Upper lobe of left lung (tissue), 6 donors: Measurements from ENCODE around the gene ANXA10. TPM values are rescaled to one million over a fixed set of nuclear protein-coding genes. Genes with fewer than 3 reads are reported as not detected.

Source experiments
- ATAC-seq, 2 donors: fragments of 200-7000 bp; cut with Tn5 transposase; one replicate each; pipeline ENCODE4 v1.9.1; 2022; ENCODE audit warnings: mild to moderate bottlenecking in 2 of 2, moderate library complexity in 2 of 2; ENCODE audit not compliant: low FRiP score in 2 of 2
- DNase-seq, 2 donors: peaks; one replicate each; pipeline ENCODE4 v3.0.0-alpha.2; 2019 to 2020
- H3K27ac ChIP-seq, 4 donors: fragments of 200-600 bp; sonication (generic); one replicate each; pipeline ENCODE4 v1.5.1; 2016 to 2019
- H3K27me3 ChIP-seq, 4 donors: fragments of 200-600 bp; sonication (generic); one replicate each; pipeline ENCODE4 v1.5.1; 2017 to 2019
- H3K36me3 ChIP-seq, 4 donors: fragments of 200-600 bp; sonication (generic); one replicate each; pipeline ENCODE4 v1.5.1; 2016 to 2019
- H3K4me1 ChIP-seq, 4 donors: fragments of 200-600 bp; sonication (generic); one replicate each; pipeline ENCODE4 v1.5.1; 2018 to 2019
- H3K4me3 ChIP-seq, 4 donors: fragments of 200-600 bp; sonication (generic); one replicate each; pipeline ENCODE4 v1.5.1; 2017 to 2019; ENCODE audit warnings: mild to moderate bottlenecking in 2 of 4, moderate library complexity in 1 of 4
- H3K9me3 ChIP-seq, 4 donors: fragments of 200-600 bp; sonication (generic); one replicate each; pipeline ENCODE4 v1.5.1; 2018 to 2019
- EP300 ChIP-seq, 4 donors: sonication (generic); formaldehyde crosslinking; IDR thresholded peaks; one replicate each; pipeline ENCODE4 v1.5.1; 2017; ENCODE audit warnings: antibody characterized with exemption in 4 of 4, control low read depth in 2 of 4
- POLR2A ChIP-seq, 4 donors: fragments of 450-650 bp; IDR thresholded peaks; one replicate each; pipeline ENCODE4 v1.5.1; 2016 to 2017; ENCODE audit warnings: antibody characterized with exemption in 4 of 4, mild to moderate bottlenecking in 2 of 4
- POLR2AphosphoS5 ChIP-seq, 2 donors: sonication (generic); formaldehyde crosslinking; IDR thresholded peaks; one replicate each; pipeline ENCODE4 v1.5.1; 2017; ENCODE audit warnings: antibody characterized with exemption in 2 of 2
- WGBS, 2 donors: methylation state at CpG; one replicate each; pipeline ENCODE4 v1.1.5; 2017 to 2018; 5-methylcytosine and 5-hydroxymethylcytosine counted together
- total RNA-seq, 6 donors: library from RNA; depleted of rRNA in 4 of 6; stranded (reverse); fragments of >200 nt in 4 of 6; gene quantifications; one replicate each; pipeline versions ENCODE4 v1.1.0 to v1.2.1, GENCODE V29; 2016 to 2021
- TF ChIP-seq, protein P1 (sequence below), 6 experiments: fragments of 450-650 bp in 4 of 6; fragments of 200-600 bp in 2 of 6; sonication (generic) in 2 of 6; IDR thresholded peaks; one replicate each; pipeline ENCODE4 v1.5.1; 2016 to 2019; ENCODE audit warnings: antibody characterized with exemption in 6 of 6
- donor health status: DM: no; HTN: no; CAD: no; lungs with moderate emphysema.
- donor health status: DM: no; HTN: yes; CAD: no; lungs with severe emphysema.

Gene ANXA10
- total RNA-seq, 6 donors from 2014 or later = not detected

- Histone ChIP-seq H3K36me3 (no peaks in the 10 kb centered on the region), H3K4me1 (no peaks in the 10 kb centered on the region), H3K9me3 (no peaks in the 10 kb centered on the region), H3K27me3 (no peaks in the 10 kb centered on the region), H3K27ac (no peak overlapping the region), H3K4me3 (no peak overlapping the region)
- no peak for TF ChIP-seq POLR2A (IDR thresholded peaks at IDR 0.05)
- TF ChIP-seq, protein P1, sequence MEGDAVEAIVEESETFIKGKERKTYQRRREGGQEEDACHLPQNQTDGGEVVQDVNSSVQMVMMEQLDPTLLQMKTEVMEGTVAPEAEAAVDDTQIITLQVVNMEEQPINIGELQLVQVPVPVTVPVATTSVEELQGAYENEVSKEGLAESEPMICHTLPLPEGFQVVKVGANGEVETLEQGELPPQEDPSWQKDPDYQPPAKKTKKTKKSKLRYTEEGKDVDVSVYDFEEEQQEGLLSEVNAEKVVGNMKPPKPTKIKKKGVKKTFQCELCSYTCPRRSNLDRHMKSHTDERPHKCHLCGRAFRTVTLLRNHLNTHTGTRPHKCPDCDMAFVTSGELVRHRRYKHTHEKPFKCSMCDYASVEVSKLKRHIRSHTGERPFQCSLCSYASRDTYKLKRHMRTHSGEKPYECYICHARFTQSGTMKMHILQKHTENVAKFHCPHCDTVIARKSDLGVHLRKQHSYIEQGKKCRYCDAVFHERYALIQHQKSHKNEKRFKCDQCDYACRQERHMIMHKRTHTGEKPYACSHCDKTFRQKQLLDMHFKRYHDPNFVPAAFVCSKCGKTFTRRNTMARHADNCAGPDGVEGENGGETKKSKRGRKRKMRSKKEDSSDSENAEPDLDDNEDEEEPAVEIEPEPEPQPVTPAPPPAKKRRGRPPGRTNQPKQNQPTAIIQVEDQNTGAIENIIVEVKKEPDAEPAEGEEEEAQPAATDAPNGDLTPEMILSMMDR (IDR thresholded peaks at IDR 0.05) = no peak
- TF ChIP-seq POLR2AphosphoS5 (IDR thresholded peaks at IDR 0.05) = no peak
- TF ChIP-seq EP300 (IDR thresholded peaks at IDR 0.05) = no peak
- 74 to 90% methylated on average over 1 of the region's 1 CpG for WGBS, 2 donors
- ATAC-seq (no peak), DNase-seq (no peak)
Observed at GRCh38 chr4:168059251-168059650, 33.1 kb upstream of the ANXA10 start.

- Histone ChIP-seq H3K27me3 (no peaks in the 10 kb centered on the region), H3K9me3 (no peaks in the 10 kb centered on the region), H3K4me3 (no peak overlapping the region), H3K36me3 (no peaks in the 10 kb centered on the region), H3K4me1 (no peaks in the 10 kb centered on the region), H3K27ac (no peak overlapping the region)
- WGBS, 2 donors = 74 to 82% methylated on average over 4 of the region's 4 CpGs
- TF ChIP-seq POLR2A (IDR thresholded peaks at IDR 0.05) (no peak), EP300 (IDR thresholded peaks at IDR 0.05) (no peak), POLR2AphosphoS5 (IDR thresholded peaks at IDR 0.05) (no peak)
- TF ChIP-seq, protein P1 (IDR thresholded peaks at IDR 0.05) = no peak
- DNase-seq (no peak), ATAC-seq (no peak)
Observed at GRCh38 chr4:168063031-168063430, 29.3 kb upstream of the ANXA10 start.

DNA sequence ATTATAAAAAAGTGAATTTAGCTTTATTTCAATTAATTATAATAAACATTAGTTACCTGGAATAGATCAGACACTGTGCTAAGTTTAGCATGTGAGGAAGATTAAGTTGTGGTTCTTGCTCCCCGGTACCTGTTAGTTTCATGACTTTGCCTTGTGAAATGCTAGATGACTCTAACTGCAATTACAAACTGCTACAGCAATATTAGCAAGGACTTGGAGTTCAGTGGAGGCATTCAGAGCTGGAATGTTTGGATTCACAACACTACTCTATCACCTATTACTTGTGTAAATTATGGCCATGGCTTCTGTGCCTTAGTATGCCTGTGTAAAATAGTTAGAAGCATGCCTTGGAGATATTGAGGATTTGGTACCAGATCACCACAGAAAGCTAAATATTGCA, 21.4 kb upstream of the ANXA10 start:
- no peak overlapping the region for H3K27ac ChIP-seq
- 83 to 96% methylated on average over 1 of the region's 1 CpG for WGBS, 2 donors
- H3K27me3 ChIP-seq = no peaks in the 10 kb centered on the region
- DNase-seq (no peak), ATAC-seq (no peak)
- TF ChIP-seq POLR2A (IDR thresholded peaks at IDR 0.05) (no peak), EP300 (IDR thresholded peaks at IDR 0.05) (no peak), POLR2AphosphoS5 (IDR thresholded peaks at IDR 0.05) (no peak)
- TF ChIP-seq, protein P1 (IDR thresholded peaks at IDR 0.05) = no peak
- H3K4me1 ChIP-seq = no peaks in the 10 kb centered on the region
- no peak overlapping the region for H3K4me3 ChIP-seq
- no peaks in the 10 kb centered on the region for H3K36me3 ChIP-seq
- H3K9me3 ChIP-seq = no peaks in the 10 kb centered on the region

- H3K27ac ChIP-seq = no peak overlapping the region
- DNase-seq (no peak), ATAC-seq (no peak)
- H3K36me3 ChIP-seq = no peaks in the 10 kb centered on the region
- no peaks in the 10 kb centered on the region for H3K27me3 ChIP-seq
- H3K4me3 ChIP-seq = no peak overlapping the region
- TF ChIP-seq POLR2A (IDR thresholded peaks at IDR 0.05) (no peak), EP300 (IDR thresholded peaks at IDR 0.05) (no peak), POLR2AphosphoS5 (IDR thresholded peaks at IDR 0.05) (no peak)
- TF ChIP-seq, protein P1 (IDR thresholded peaks at IDR 0.05) = no peak
- H3K4me1 ChIP-seq = no peaks in the 10 kb centered on the region
- H3K9me3 ChIP-seq = no peaks in the 10 kb centered on the region
- 83 to 86% methylated on average over 2 of the region's 2 CpGs for WGBS, 2 donors
Observed at GRCh38 chr4:168071304-168071703, 21.0 kb upstream of the ANXA10 start.

DNA sequence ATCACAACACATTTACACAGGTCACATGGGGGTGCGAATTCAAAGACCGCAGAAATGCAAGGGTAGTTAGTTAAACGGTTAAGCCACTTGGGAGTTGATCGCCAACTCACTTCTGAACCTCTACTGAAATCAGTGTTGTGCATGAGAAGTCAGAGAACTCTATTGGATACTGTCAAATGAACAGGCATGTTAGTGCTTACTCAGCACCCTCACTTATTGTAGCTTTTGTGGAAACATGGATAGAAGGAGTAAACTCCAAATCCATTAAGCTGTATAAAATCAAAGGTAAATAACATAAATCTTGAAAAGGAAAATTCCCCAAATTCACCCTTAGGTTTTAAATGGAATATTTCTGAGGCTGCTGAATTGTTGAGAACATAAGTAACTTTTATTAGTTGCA, 17.5 kb upstream of the ANXA10 start:
- TF ChIP-seq, protein P1 (IDR thresholded peaks at IDR 0.05) = no peak
- TF ChIP-seq EP300 (IDR thresholded peaks at IDR 0.05) (no peak), POLR2AphosphoS5 (IDR thresholded peaks at IDR 0.05) (no peak), POLR2A (IDR thresholded peaks at IDR 0.05) (no peak)
- Histone ChIP-seq H3K4me3 (no peak overlapping the region), H3K27ac (no peak overlapping the region), H3K9me3 (no peaks in the 10 kb centered on the region), H3K4me1 (no peaks in the 10 kb centered on the region), H3K27me3 (no peaks in the 10 kb centered on the region), H3K36me3 (no peaks in the 10 kb centered on the region)
- DNase-seq = no peak
- 85 to 94% methylated on average over 4 of the region's 4 CpGs for WGBS, 2 donors
- ATAC-seq = no peak
